Stimulated activated CD8-positive, alpha-beta memory T cell treated with anti-CD3 and anti-CD28 coated beads, Interleukin-2, amount 100 ng/mL, for 48 hours (primary cell): ENCODE measurements around the gene DNM3.

Source experiments
- DNase-seq, 2 donors: peaks; one replicate each; pipeline ENCODE4 v3.0.0-alpha.2; 2020; ENCODE audit warnings: low read depth in 2 of 2

Gene DNM3

DNA sequence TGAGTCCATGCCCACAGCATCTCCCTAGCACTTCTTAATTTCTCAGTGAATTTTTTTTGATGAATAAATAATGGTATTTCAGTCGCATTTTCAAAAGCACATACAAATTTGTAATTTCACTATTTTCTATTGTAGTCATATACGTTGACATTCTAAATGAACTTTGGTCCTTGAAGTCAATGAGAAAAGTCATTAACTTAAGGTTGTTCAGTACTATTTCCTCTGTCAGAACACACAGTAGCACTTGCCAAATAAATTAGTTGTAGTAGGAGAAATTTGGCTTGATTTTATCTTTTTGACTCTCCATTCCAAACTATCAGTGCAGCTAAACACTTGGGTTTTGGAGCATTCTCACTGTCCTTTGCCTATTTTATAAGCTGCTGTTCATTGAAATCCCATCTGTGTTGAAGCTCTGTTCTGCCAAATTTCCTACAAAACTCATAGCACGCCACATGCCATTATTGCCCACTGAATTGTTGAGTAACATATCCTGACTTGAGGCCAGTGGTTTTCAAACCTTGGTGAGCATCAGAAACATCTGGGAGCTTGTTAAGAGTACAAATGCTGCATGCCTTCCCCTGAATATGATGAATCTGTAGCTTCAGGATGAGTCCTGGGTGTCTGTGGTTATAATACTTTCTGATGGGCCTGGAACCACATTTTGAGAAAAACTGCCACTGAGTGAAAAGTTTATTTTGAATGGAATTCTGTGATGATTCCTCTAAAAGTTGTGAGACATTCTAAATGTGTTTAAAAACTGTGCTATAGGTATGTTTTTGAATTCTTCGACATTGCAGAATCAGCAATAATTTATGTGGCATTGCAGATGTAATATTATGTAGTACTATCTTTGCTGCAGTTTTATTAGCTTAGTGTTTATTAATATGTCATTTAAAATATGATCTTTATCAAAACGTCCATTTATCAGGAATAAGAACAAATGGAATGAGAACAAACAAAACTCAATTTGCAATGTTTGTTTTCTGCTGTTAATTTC is 78.9 kb downstream of the DNM3 start:
- no peak for DNase-seq

DNA sequence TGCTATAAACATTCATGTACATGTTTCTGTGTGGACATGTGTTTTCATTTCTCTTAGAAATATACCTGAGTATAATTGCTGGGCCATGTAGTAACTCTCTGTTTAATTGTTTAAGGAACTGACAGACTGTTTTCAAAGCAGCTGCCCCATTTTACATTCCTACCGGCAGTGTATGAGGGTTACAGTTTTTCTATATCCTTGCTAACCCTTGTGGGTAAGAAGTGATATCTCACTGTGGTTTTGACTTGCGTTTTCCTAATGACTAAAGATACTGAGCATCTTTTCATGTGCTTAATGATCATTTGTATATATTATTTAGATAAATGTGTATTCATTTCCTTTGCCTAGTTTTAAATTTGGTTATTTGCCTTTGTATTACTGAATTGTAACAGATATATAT is 81.7 kb downstream of the DNM3 start:
- no peak for DNase-seq

DNA sequence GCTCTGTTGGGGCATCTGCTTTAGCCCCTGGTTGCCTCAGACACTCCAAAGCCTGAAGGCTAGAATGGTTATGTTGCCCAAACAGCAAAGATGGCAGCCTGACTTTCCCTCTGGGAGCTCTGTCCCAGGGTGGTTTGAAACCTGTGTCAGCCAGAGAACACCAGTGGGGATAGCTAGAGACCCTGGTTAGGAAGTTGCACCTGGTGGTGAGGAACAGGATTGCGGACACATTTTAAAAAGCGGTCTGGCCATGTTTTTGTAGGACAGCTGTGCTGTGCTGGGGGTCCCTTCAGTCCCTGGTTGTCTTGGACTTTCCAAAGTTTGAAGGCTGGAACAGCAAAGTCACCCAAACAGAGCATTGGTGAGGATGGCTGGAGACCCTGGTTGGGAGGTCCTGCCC is 87.8 kb downstream of the DNM3 start:
- DNase-seq = no peak

DNA sequence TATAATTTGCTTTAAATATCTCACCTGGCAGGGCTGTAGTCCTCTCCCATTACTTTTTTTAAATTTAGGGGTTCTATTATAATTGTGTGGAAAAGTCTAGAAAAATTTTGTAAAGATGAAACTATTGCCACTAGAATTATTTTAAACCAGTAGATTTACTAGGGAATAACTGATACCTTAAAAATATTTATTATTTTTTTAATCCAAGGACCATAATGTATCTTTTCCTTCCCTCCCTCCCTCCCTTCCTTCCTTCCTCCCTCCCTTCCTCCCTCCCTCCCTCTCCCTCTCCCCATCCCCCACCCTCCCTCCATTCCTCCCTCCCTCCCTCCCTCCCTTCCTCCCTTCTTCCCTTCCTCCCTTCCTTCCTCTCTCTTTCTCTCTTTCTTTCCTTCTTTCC is 90.5 kb downstream of the DNM3 start:
- DNase-seq = no peak

DNA sequence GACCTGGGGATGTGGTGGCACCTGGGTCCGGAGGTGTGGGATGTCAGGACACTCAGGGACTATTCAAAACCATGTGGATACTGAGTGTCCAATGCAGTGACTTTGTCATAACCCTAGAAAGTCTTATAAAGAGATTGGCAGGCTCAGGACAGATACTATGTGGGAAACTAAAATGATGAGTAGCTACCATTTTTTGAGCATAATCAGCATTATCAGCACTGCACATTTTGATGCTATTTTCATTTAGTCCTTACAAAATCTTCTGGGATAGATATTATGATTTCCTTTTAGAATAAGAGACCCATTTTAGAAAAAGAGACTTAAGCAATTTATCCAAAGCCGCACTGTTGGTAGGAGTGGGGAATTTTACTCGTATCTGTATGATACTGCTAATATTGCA is 93.4 kb downstream of the DNM3 start:
- no peak for DNase-seq

DNA sequence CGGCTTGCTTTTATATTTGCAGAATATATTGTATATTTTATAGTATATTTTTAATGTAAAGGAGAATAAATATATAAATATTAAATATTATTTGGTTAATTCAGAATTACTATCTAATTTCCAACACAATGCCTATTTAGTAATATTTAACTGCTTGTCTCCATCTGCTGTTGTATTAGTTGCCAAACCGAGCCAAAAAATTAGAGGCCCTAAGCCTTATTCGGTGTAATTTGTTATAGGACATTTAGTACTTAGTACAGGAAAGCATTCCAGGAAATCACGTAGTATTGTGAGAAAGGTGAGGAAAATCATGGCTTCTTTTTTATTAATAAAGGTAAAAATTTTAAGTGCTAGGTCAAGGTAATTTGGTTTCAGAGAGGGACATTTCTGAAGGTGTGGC is 93.8 kb downstream of the DNM3 start:
- DNase-seq = no peak

GRCh38 chr1:171935664-171936063 is 94.4 kb downstream of the DNM3 start:
- DNase-seq = no peak

DNA sequence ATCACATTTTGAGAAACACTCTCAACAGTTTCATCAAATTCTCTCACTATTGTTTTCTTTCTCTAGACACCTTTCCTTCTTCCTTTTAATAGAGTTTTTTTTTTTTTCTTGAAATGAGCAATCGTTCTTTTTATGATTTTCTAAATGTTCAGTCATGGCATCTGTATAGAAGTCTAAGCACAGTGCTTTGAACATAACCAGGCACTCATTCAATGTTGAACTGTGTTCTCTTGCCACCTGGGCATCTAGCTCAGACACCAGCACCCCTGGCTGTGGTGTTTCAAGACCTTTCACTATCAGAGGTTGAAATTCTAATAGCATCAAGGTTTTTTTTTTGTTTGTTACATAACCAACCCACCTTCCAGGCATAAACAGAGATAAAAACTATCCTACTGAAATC is 96.6 kb downstream of the DNM3 start:
- no peak for DNase-seq

DNA sequence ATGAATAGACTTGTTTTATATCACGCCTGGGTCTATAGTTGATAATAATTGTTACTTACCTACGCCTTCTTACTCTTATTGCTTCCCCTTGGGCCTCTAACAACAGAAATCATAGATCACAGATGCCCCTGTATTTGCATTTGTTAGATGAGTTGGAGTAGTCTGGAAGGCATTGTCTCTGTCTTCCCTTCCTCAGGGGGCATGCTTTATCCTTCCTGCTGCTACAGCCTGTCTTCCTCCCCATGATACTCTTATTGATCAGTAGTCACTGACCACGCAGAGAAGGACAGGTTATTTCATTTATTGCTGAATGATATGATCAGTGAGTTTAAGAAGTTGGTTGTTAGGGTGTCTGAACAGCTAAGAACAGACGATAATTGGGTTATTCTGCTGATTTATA is 98.4 kb downstream of the DNM3 start:
- no peak for DNase-seq

DNA sequence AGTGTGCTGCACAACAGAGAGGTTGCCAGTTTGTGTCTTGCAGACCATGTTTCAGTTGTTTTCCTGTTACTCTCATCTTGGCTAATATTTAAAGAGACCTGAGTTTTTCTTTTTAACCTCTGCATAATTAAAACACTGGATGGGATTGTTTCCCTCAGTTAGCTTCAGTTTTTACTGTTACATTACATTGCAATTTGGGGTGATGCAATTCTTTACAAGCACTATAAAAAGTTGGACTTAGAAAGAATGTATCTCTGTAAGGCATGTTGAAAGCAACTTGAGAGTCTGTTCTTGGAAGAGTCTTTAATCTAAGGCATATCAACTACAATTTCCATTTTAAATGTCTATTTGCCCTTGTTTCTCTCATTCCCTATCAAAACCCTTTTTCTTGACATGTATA is 99.1 kb downstream of the DNM3 start:
- no peak for DNase-seq

DNA sequence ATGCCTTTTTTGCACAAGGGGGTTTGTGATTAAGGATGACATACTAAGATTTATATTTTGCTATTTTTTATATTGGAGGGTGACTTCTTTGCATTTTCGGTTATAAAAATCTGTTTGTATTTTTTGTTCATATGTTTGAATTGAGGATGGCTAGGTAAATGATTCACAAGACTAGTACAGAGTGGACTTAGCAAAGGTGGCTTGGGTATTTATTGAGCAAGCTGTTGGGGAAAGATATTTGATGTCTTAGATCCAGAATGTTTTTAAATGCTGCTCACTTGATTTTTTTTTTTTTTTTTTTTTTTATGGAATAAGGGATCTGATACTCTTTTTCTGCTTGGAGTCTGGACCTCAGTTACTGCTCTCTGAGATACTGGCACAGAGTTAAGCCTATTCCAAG is 100.6 kb downstream of the DNM3 start:
- DNase-seq = no peak

GRCh38 chr1:171943973-171944561 is 102.8 kb downstream of the DNM3 start:
- no peak for DNase-seq

DNA sequence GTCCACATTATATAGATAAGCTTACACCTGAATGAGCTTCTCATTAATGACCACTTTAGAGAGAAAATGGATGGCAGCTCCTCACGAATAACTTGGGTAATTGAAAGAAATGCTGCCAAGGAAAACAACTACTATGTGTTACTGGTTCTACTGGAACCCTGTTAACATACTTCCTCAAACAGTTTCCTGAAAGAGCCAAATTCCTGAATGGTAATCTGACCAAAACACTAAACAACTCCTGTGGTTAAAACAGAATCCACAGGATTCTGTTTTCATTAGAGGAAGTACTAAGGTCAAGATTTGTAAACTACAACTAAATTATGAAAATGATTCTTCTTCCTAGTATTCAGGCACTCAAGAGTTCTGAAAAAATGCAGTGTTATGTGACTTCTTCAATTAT is 107.2 kb downstream of the DNM3 start:
- DNase-seq = no peak

GRCh38 chr1:171949316-171949715 is 108.0 kb downstream of the DNM3 start:
- DNase-seq = no peak

DNA sequence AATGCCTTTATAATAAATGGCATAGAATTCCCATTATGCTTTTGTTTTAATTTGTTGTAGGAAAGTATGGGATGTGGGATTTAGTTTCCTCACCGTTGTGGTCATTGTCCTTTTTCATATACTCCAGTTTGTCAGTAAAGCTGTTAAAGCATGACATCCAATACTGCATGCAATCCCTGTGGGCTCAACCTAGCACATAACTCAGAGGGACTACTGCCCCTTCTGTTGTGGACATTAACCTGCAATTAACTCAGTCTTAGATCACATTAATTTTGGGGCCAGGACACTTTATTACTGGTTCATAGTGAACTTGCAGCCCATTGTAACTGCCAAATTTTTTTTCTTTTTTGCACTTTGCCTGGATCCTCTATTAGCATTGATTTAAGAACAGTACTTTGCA is 112.5 kb downstream of the DNM3 start:
- no peak for DNase-seq

GRCh38 chr1:171954361-171954760 is 113.1 kb downstream of the DNM3 start:
- DNase-seq = no peak

DNA sequence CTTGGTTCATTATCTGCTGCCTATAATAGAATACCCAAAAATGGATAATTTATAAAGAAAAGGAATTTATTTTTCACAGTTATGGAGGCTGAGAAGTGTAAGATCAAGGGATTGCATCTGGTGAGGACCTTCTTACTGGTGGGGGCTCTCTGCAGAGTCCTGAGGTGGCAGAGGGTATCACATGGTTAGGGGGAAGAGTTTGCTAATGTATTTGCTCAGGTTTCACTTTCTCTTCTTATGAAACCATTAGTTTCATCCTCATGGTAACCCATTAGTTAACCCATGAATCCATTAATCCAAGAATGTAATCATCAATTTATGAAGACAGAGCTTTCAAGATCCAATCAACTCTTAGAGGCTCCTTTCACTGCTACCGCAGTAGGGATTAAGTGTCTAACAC is 120.6 kb downstream of the DNM3 start:
- no peak for DNase-seq

- DNase-seq = no peak
Measured at GRCh38 chr1:171963762-171964161, 122.5 kb downstream of the DNM3 start.

- DNase-seq = no peak
Measured at GRCh38 chr1:171965777-171966176, 124.5 kb downstream of the DNM3 start.

GRCh38 chr1:171966426-171967220 is 125.3 kb downstream of the DNM3 start:
- DNase-seq = no peak

DNA sequence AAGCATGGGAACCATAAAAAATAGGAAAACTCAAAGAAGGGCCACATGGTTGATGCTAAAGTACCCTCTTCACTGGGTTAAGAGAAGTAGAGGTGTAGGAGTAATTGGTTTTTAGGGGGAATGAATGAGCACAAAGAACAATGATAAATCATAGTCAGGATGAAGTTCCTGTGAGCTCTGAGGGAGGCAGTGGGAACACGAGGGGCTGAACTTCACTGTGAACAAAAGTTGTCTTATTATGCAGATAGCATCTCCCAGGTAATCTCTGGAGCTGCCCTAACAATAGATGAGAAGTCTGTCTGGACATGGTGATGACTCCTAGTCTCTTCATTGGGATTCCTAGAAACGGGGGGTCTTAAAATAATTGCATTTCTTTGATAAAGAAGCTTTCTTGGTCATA is 127.9 kb downstream of the DNM3 start:
- no peak for DNase-seq

- DNase-seq = no peak
Measured at GRCh38 chr1:171969813-171970212, 128.5 kb downstream of the DNM3 start.

DNA sequence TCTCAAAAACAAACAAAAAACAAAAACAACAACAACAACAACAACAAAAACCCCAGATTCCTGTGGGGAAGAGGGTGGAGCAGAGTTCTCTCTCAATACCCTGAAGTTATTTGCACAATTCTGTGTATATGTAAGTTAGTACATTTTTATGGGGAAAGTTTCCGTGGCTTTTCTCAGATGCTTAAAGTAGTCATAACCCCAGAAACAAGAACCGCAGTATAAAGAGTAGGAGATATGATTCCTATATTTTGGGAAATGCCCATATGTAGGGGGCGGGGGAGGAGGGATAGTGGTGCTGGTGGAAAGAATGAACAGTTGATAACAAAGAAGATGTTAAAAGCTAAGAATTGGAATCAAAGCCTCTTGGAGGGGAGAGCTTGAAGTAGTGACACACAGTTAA is 131.5 kb downstream of the DNM3 start:
- no peak for DNase-seq
